Mucosa of descending colon (tissue), 3 donors: ENCODE data around the gene NRG3. TPM values are rescaled to one million over a fixed set of nuclear protein-coding genes. Genes with fewer than 3 reads are reported as not detected.

Experiments
- ATAC-seq: fragments of 200-7000 bp; cut with Tn5 transposase; one replicate; pipeline ENCODE4 v1.9.1; 2020; ENCODE audit warnings: mild to moderate bottlenecking, moderate library complexity
- DNase-seq, 3 donors: peaks; one replicate each; pipeline ENCODE4 v3.0.0-alpha.2; 2020
- H3K36me3 ChIP-seq: fragments of 200-600 bp; one replicate; pipeline ENCODE4 v1.8.0; 2021; ENCODE audit warnings: low read depth, mild to moderate bottlenecking
- H3K4me1 ChIP-seq: fragments of 200-600 bp; one replicate; pipeline ENCODE4 v1.8.0; 2021; ENCODE audit warnings: low read depth, mild to moderate bottlenecking
- H3K4me3 ChIP-seq: fragments of 200-600 bp; one replicate; pipeline ENCODE4 v1.8.0; 2021; ENCODE audit warnings: mild to moderate bottlenecking
- H3K9me3 ChIP-seq: fragments of 200-600 bp; one replicate; pipeline ENCODE4 v1.8.0; 2021; ENCODE audit warnings: mild to moderate bottlenecking
- CTCF ChIP-seq: fragments of 200-600 bp; IDR thresholded peaks from one replicate; pipeline ENCODE4 v1.8.0; 2022; ENCODE audit warnings: antibody characterized with exemption, mild to moderate bottlenecking
- intact Hi-C, 2 donors: fragments of 100-400 bp; cut with DNase I in 1 of 2; cut with micrococcal nuclease in 1 of 2; formaldehyde crosslinking; loops; one replicate each; pipeline versions ENCODE4 v1.11.0 to v1.11.1; 2022; cut with DNase I, micrococcal nuclease
- total RNA-seq, 3 donors: library from RNA; stranded (reverse); fragmentation: NEBNext Ultra II Directional in 2 of 3; extraction: Animal tissue kit (Norgen Biotek cat#: 25700) in 2 of 3; gene quantifications; one replicate each; pipeline versions ENCODE4 v1.2.1 to v1.2.4, GENCODE V29; 2021 to 2023
- donor health status: DM: no; HTN: no; CAD: no; lungs with moderate emphysema.
- donor health status: DM: no; HTN: no; CAD: no.
- donor health status: DM: no; HTN: yes; CAD: no.

NRG3 gene
- total RNA-seq, 3 donors from 2014 or later = 0.12 to 0.73 (median 0.23) TPM

GRCh38 chr10:81848514-81848913 lies 26.5 kb upstream of the NRG3 start:
- Histone ChIP-seq H3K4me1 (no peaks in the 10 kb centered on the region), H3K36me3 (no peaks in the 10 kb centered on the region), H3K9me3 (no peaks in the 10 kb centered on the region), H3K4me3 (no peak overlapping the region)
- ATAC-seq (no peak), DNase-seq (no peak)
- no peak for TF ChIP-seq CTCF
- intact Hi-C loops = no loop called here

GRCh38 chr10:81848931-81849330 lies 26.1 kb upstream of the NRG3 start:
- no peak for ATAC-seq
- Histone ChIP-seq H3K4me1 (no peaks in the 10 kb centered on the region), H3K4me3 (no peak overlapping the region), H3K9me3 (peaks cover under 1% of the 10 kb centered on the region), H3K36me3 (no peaks in the 10 kb centered on the region)
- intact Hi-C loops = no loop called here
- DNase-seq = no peak
- TF ChIP-seq CTCF = no peak

GRCh38 chr10:81862596-81862995 lies 12.4 kb upstream of the NRG3 start:
- intact Hi-C loops = no loop called here
- Histone ChIP-seq H3K9me3 (no peaks in the 10 kb centered on the region), H3K4me1 (no peaks in the 10 kb centered on the region), H3K36me3 (no peaks in the 10 kb centered on the region), H3K4me3 (no peak overlapping the region)
- no peak for TF ChIP-seq CTCF
- ATAC-seq (no peak), DNase-seq (no peak)

GRCh38 chr10:81863771-81864170 lies 11.2 kb upstream of the NRG3 start:
- no peaks in the 10 kb centered on the region for H3K9me3 ChIP-seq
- no peak overlapping the region for H3K4me3 ChIP-seq
- intact Hi-C loops = no loop called here
- no peaks in the 10 kb centered on the region for H3K4me1 ChIP-seq
- ATAC-seq = no peak
- no peak for TF ChIP-seq CTCF
- DNase-seq = no peak
- no peaks in the 10 kb centered on the region for H3K36me3 ChIP-seq

- ATAC-seq (no peak), DNase-seq (no peak)
- no peak overlapping the region for H3K4me3 ChIP-seq
- H3K36me3 ChIP-seq = no peaks in the 10 kb centered on the region
- no peak for TF ChIP-seq CTCF
- intact Hi-C loops = no loop called here
- H3K9me3 ChIP-seq = no peaks in the 10 kb centered on the region
- no peaks in the 10 kb centered on the region for H3K4me1 ChIP-seq
Measured at GRCh38 chr10:81865581-81865980, 9.4 kb upstream of the NRG3 start.

GRCh38 chr10:81866753-81867152 lies 8.2 kb upstream of the NRG3 start:
- H3K9me3 ChIP-seq = no peaks in the 10 kb centered on the region
- H3K4me3 ChIP-seq = no peak overlapping the region
- ATAC-seq = peak; percentile 24
- no peaks in the 10 kb centered on the region for H3K4me1 ChIP-seq
- no peak for DNase-seq
- no peak for TF ChIP-seq CTCF
- intact Hi-C loops = no loop called here
- H3K36me3 ChIP-seq = no peaks in the 10 kb centered on the region
